ENCODE results near the gene ANXA3. TPM values are rescaled to one million over a fixed set of nuclear protein-coding genes. Genes with fewer than 3 reads are reported as not detected.

ANXA3 gene
- total RNA-seq, 1 experiment from 2014 or later = 0.86 TPM

DNA sequence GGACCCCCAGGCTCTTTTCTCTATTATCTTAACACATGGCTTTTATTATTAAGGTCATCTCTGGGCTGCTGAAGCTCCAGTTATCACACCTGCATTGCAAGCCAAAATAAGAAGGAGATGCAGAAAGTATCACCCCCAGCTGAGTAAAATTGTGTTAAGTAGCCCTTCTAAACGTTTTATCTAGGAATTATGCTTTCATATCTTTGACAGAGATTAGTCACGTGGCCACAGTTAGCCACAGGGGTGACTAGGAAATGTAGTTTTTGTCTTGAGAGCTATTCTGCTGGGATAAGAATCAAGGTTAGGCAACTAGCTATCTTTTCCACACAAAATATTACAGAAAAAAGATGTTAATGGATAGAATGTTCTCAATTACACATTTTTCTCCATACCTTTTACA lies 102.1 kb downstream of the ANXA3 start:
- ChIA-PET POLR2A (ENCODE audit: low non-redundant PET) (no interaction called here), CTCF (interaction anchor here (0.7 kb wide), 1 partner anchor 43 kb away, joined by 5 read pairs; no protein-coding TSS in a partner anchor)
- H3K9me3 ChIP-seq (ENCODE audit: low read depth, low read length, poor library complexity, severe bottlenecking) = no peaks in the 10 kb centered on the region
- H3K27me3 ChIP-seq (replicated peaks; ENCODE audit: insufficient read depth, low read depth, low read length, poor library complexity) = no peaks in the 10 kb centered on the region
- BruUV-seq (replicated peaks) = no TSS peak
- H3K4me1 ChIP-seq (ENCODE audit: insufficient read depth, low read length, poor library complexity, severe bottlenecking) = no peaks in the 10 kb centered on the region
- H3K36me3 ChIP-seq (ENCODE audit: insufficient read depth, low read length, poor library complexity, severe bottlenecking) = no peaks in the 10 kb centered on the region
- intact Hi-C loops (cut with micrococcal nuclease; ENCODE audit: unreplicated experiment) = no loop called here
- no peak overlapping the region for H3K27ac ChIP-seq (ENCODE audit: low read depth, low read length, poor library complexity, severe bottlenecking)
- no peak for DNase-seq (ENCODE audit: low spot score)
- H3K4me3 ChIP-seq (ENCODE audit: low read depth, low read length, poor library complexity, severe bottlenecking) = no peak overlapping the region
- TF ChIP-seq, protein P1, sequence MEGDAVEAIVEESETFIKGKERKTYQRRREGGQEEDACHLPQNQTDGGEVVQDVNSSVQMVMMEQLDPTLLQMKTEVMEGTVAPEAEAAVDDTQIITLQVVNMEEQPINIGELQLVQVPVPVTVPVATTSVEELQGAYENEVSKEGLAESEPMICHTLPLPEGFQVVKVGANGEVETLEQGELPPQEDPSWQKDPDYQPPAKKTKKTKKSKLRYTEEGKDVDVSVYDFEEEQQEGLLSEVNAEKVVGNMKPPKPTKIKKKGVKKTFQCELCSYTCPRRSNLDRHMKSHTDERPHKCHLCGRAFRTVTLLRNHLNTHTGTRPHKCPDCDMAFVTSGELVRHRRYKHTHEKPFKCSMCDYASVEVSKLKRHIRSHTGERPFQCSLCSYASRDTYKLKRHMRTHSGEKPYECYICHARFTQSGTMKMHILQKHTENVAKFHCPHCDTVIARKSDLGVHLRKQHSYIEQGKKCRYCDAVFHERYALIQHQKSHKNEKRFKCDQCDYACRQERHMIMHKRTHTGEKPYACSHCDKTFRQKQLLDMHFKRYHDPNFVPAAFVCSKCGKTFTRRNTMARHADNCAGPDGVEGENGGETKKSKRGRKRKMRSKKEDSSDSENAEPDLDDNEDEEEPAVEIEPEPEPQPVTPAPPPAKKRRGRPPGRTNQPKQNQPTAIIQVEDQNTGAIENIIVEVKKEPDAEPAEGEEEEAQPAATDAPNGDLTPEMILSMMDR (conservative IDR thresholded peaks at IDR 0.05; ENCODE audit: low read depth, low read length) = no peak

DNA sequence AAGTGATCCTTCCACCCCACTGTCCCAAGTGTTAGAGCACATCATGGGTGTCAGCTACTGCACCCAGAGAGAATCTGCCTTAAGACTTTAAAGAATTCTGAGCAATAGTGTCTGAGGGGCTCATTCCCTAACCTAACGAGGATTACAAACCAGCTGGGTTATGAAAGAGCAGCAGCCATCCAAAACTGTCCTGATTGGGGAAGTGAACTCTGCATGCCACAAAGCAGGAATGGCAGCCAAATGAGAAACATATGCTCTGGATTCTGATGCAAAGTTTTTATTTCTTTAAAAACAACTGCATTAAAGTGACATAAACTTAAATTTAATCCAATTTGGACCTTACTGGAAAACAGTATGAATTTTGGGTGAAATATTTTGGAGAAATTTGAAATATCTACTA lies 103.2 kb downstream of the ANXA3 start:
- Histone ChIP-seq H3K27me3 (replicated peaks; ENCODE audit: insufficient read depth, low read depth, low read length, poor library complexity) (no peaks in the 10 kb centered on the region), H3K4me1 (ENCODE audit: insufficient read depth, low read length, poor library complexity, severe bottlenecking) (no peaks in the 10 kb centered on the region), H3K9me3 (ENCODE audit: low read depth, low read length, poor library complexity, severe bottlenecking) (no peaks in the 10 kb centered on the region), H3K27ac (ENCODE audit: low read depth, low read length, poor library complexity, severe bottlenecking) (no peak overlapping the region), H3K4me3 (ENCODE audit: low read depth, low read length, poor library complexity, severe bottlenecking) (no peak overlapping the region), H3K36me3 (ENCODE audit: insufficient read depth, low read length, poor library complexity, severe bottlenecking) (no peaks in the 10 kb centered on the region)
- intact Hi-C loops (cut with micrococcal nuclease; ENCODE audit: unreplicated experiment) = no loop called here
- ChIA-PET POLR2A (ENCODE audit: low non-redundant PET) (no interaction called here), CTCF (no interaction called here)
- TF ChIP-seq, protein P1 (conservative IDR thresholded peaks at IDR 0.05; ENCODE audit: low read depth, low read length) = no peak
- no peak for TF ChIP-seq EZH2 (IDR thresholded peaks at IDR 0.05; ENCODE audit: borderline replicate concordance, low read depth, low read length, poor library complexity, severe bottlenecking)
- no peak for DNase-seq (ENCODE audit: low spot score)
- no TSS peak for BruUV-seq (replicated peaks)

- no peaks in the 10 kb centered on the region for H3K27me3 ChIP-seq (replicated peaks; ENCODE audit: insufficient read depth, low read depth, low read length, poor library complexity)
- ChIA-PET POLR2A (ENCODE audit: low non-redundant PET) (no interaction called here), CTCF (no interaction called here)
- H3K4me3 ChIP-seq (ENCODE audit: low read depth, low read length, poor library complexity, severe bottlenecking) = no peak overlapping the region
- H3K9me3 ChIP-seq (ENCODE audit: low read depth, low read length, poor library complexity, severe bottlenecking) = no peaks in the 10 kb centered on the region
- BruUV-seq (replicated peaks) = no TSS peak
- no peaks in the 10 kb centered on the region for H3K4me1 ChIP-seq (ENCODE audit: insufficient read depth, low read length, poor library complexity, severe bottlenecking)
- H3K36me3 ChIP-seq (ENCODE audit: insufficient read depth, low read length, poor library complexity, severe bottlenecking) = no peaks in the 10 kb centered on the region
- intact Hi-C loops (cut with micrococcal nuclease; ENCODE audit: unreplicated experiment) = no loop called here
- TF ChIP-seq EZH2 (IDR thresholded peaks at IDR 0.05; ENCODE audit: borderline replicate concordance, low read depth, low read length, poor library complexity, severe bottlenecking) = no peak
- TF ChIP-seq, protein P1 (conservative IDR thresholded peaks at IDR 0.05; ENCODE audit: low read depth, low read length) = no peak
- H3K27ac ChIP-seq (ENCODE audit: low read depth, low read length, poor library complexity, severe bottlenecking) = no peak overlapping the region
- DNase-seq (ENCODE audit: low spot score) = no peak
These were observed 105.4 kb downstream of the ANXA3 start for GRCh38 chr4:78656968-78657445.

Data from A673 (cell line).